Measurements from ENCODE around the gene MARCHF10. TPM values are rescaled to one million over a fixed set of nuclear protein-coding genes. Genes with fewer than 3 reads are reported as not detected.

The MARCHF10 gene
- total RNA-seq, 2 experiments from 2014 or later = not detected

DNA sequence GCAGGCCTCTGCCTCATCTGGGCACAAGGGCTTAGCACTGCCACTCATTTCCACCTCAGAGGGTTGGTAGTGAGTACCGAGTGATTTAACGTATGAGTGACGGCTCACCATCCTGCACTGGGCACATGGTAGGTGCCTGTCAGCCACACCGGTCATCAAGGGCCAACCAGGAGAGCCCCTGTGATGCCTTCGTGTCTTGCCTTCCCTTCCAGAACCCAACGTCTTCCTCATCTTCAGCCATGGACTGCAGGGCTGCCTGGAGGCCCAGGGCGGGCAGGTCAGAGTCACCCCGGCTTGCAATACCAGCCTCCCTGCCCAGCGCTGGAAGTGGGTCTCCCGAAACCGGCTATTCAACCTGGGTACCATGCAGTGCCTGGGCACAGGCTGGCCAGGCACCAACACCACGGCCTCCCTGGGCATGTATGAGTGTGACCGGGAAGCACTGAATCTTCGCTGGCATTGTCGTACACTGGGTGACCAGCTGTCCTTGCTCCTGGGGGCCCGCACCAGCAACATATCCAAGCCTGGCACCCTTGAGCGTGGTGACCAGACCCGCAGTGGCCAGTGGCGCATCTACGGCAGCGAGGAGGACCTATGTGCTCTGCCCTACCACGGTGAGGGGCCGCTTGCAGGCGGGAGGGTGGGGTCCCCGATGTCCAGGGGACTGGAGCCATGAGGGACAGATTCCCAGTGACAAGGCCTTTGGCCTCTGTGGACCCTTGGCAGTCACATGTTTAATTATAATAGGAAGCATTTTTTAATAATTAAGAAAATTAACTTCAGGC is 143.6 kb downstream of the MARCHF10 start:
- Histone ChIP-seq H3K36me3 (ENCODE audit: insufficient read depth, low read length) (no peaks in the 10 kb centered on the region), H3K27me3 (ENCODE audit: control insufficient read depth in 1 of 2, insufficient read depth in 2 of 2, low read length in 2 of 2) (no peaks in the 10 kb centered on the region), H3K9me3 (ENCODE audit: control insufficient read depth in 1 of 2, insufficient read depth in 1 of 2, low read length in 2 of 2) (peaks cover 3 to 10% of the 10 kb centered on the region in 2 experiments), H3K27ac (ENCODE audit: low read depth in 1 of 2, low read length in 2 of 2) (no peak overlapping the region), H3K4me1 (ENCODE audit: insufficient read depth, low read length) (no peaks in the 10 kb centered on the region), H3K4me3 (ENCODE audit: low read length) (no peak overlapping the region)
- H3K4me3 Mint-ChIP-seq = no peak overlapping the region
- DNase-seq (no peak), ATAC-seq (ENCODE audit: poor library complexity) (no peak)
- intact Hi-C loops (cut with DNase I, micrococcal nuclease) = no loop called here
- no peak overlapping the region for H3K27ac Mint-ChIP-seq
- TF ChIP-seq, protein P1, sequence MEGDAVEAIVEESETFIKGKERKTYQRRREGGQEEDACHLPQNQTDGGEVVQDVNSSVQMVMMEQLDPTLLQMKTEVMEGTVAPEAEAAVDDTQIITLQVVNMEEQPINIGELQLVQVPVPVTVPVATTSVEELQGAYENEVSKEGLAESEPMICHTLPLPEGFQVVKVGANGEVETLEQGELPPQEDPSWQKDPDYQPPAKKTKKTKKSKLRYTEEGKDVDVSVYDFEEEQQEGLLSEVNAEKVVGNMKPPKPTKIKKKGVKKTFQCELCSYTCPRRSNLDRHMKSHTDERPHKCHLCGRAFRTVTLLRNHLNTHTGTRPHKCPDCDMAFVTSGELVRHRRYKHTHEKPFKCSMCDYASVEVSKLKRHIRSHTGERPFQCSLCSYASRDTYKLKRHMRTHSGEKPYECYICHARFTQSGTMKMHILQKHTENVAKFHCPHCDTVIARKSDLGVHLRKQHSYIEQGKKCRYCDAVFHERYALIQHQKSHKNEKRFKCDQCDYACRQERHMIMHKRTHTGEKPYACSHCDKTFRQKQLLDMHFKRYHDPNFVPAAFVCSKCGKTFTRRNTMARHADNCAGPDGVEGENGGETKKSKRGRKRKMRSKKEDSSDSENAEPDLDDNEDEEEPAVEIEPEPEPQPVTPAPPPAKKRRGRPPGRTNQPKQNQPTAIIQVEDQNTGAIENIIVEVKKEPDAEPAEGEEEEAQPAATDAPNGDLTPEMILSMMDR (IDR thresholded peaks at IDR 0.05) = no peak
- H3K4me1 Mint-ChIP-seq (ENCODE audit: low read depth) = no peaks in the 10 kb centered on the region
- peaks cover 5% of the 10 kb centered on the region for H3K9me3 Mint-ChIP-seq
- H3K36me3 Mint-ChIP-seq (ENCODE audit: low read depth) = no peaks in the 10 kb centered on the region
- no peaks in the 10 kb centered on the region for H3K27me3 Mint-ChIP-seq
- ChIA-PET CTCF (no interaction called here), POLR2A (no interaction called here)

DNA sequence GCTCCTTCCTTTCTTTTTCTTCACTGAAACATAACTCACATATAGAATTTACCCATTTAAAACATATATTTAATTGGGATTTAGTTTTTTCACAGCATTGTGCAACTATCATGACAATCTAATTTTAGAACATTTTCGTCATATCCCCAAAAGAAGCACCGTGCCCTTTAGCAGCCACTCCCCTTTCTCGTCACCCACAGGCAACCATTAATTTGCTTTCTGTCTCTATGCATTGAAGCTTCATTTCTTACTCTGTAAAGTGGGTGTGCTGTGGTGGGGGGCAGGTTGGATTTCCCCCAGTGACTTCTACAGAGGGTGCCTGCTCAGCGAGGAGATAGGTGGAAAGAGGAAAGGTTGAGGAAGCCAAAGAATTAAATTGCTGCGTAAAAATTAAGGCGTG is 144.8 kb downstream of the MARCHF10 start:
- ATAC-seq (ENCODE audit: poor library complexity) (no peak), DNase-seq (no peak)
- no peaks in the 10 kb centered on the region for H3K4me1 ChIP-seq (ENCODE audit: insufficient read depth, low read length)
- no peak overlapping the region for H3K4me3 Mint-ChIP-seq
- no peaks in the 10 kb centered on the region for H3K36me3 ChIP-seq (ENCODE audit: insufficient read depth, low read length)
- no peaks in the 10 kb centered on the region for H3K36me3 Mint-ChIP-seq (ENCODE audit: low read depth)
- no peaks in the 10 kb centered on the region for H3K27me3 ChIP-seq (ENCODE audit: control insufficient read depth in 1 of 2, insufficient read depth in 2 of 2, low read length in 2 of 2)
- H3K9me3 Mint-ChIP-seq = peaks cover 5% of the 10 kb centered on the region
- POLR2A ChIA-PET = no interaction called here
- no peak overlapping the region for H3K4me3 ChIP-seq (ENCODE audit: low read length)
- peaks cover 3 to 10% of the 10 kb centered on the region in 2 experiments for H3K9me3 ChIP-seq (ENCODE audit: control insufficient read depth in 1 of 2, insufficient read depth in 1 of 2, low read length in 2 of 2)
- intact Hi-C loops (cut with DNase I, micrococcal nuclease) = no loop called here
- TF ChIP-seq, protein P1 (IDR thresholded peaks at IDR 0.05) = no peak
- no peak overlapping the region for H3K27ac ChIP-seq (ENCODE audit: low read depth in 1 of 2, low read length in 2 of 2)
- no peaks in the 10 kb centered on the region for H3K27me3 Mint-ChIP-seq
- no peak overlapping the region for H3K27ac Mint-ChIP-seq
- CTCF ChIA-PET = no interaction called here
- H3K4me1 Mint-ChIP-seq (ENCODE audit: low read depth) = no peaks in the 10 kb centered on the region

DNA sequence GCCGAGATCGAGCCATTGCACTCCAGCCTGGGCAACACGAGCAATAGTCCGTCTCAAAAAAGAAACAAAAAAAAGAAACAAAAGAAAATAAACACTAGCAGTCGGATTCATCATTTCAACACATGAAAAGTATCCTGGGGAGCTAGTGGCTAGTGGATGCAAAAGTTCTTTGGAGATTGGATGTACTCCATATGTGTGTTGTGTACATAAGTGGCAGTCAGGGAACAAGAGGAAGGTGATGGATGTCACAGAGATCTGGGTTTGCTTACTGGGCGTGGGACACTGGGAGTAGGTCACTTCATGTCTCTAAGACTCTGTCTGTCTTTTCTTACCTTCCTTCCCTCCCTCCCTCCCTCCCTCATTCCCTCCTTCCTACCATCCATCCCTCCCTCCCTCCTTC is 145.3 kb downstream of the MARCHF10 start:
- no peaks in the 10 kb centered on the region for H3K36me3 Mint-ChIP-seq (ENCODE audit: low read depth)
- TF ChIP-seq, protein P1 (IDR thresholded peaks at IDR 0.05) = no peak

More for the DNA sequence above, 145.3 kb downstream of the MARCHF10 start:
- intact Hi-C loops (cut with DNase I, micrococcal nuclease) = no loop called here
- no peaks in the 10 kb centered on the region for H3K4me1 Mint-ChIP-seq (ENCODE audit: low read depth)
- H3K4me3 Mint-ChIP-seq = no peak overlapping the region
- Histone ChIP-seq H3K27me3 (ENCODE audit: control insufficient read depth in 1 of 2, insufficient read depth in 2 of 2, low read length in 2 of 2) (no peaks in the 10 kb centered on the region), H3K4me3 (ENCODE audit: low read length) (no peak overlapping the region), H3K36me3 (ENCODE audit: insufficient read depth, low read length) (no peaks in the 10 kb centered on the region), H3K9me3 (ENCODE audit: control insufficient read depth in 1 of 2, insufficient read depth in 1 of 2, low read length in 2 of 2) (peaks cover 3 to 10% of the 10 kb centered on the region in 2 experiments), H3K27ac (ENCODE audit: low read depth in 1 of 2, low read length in 2 of 2) (no peak overlapping the region), H3K4me1 (ENCODE audit: insufficient read depth, low read length) (no peaks in the 10 kb centered on the region)
- ChIA-PET POLR2A (no interaction called here), CTCF (no interaction called here)
- H3K27me3 Mint-ChIP-seq = no peaks in the 10 kb centered on the region
- peaks cover 5% of the 10 kb centered on the region for H3K9me3 Mint-ChIP-seq
- DNase-seq (no peak), ATAC-seq (ENCODE audit: poor library complexity) (no peak)
- no peak overlapping the region for H3K27ac Mint-ChIP-seq
